Karpas-422 (cell line): Measurements from ENCODE around the gene MYOZ3. TPM values are rescaled to one million over a fixed set of nuclear protein-coding genes. Genes with fewer than 3 reads are reported as not detected.

Experiments used
- DNase-seq: peaks from one replicate; pipeline ENCODE4 v3.0.0-alpha.2; 2015
- H2AFZ ChIP-seq: fragments of 200-600 bp; sonication (generic); 2 replicates; pipeline ENCODE4 v1.6.1; 2014; ENCODE audit warnings: antibody characterized with exemption, low read length, mixed read lengths
- H3K27ac ChIP-seq: fragments of 200-600 bp; sonication (generic); 2 replicates; pipeline ENCODE4 v1.5.1; 2014; ENCODE audit warnings: mild to moderate bottlenecking, low read length, moderate library complexity
- H3K27me3 ChIP-seq: fragments of 200-600 bp; sonication (generic); 2 replicates; pipeline ENCODE4 v1.6.1; 2014; ENCODE audit warnings: low read length, mixed read lengths
- H3K36me3 ChIP-seq: fragments of 200-600 bp; sonication (generic); 2 replicates; pipeline ENCODE4 v1.6.1; 2014; ENCODE audit warnings: low read length, mixed read lengths; ENCODE audit not compliant: insufficient read depth
- H3K4me1 ChIP-seq: fragments of 200-600 bp; sonication (generic); 2 replicates; pipeline ENCODE4 v1.6.1; 2014; ENCODE audit warnings: mild to moderate bottlenecking, low read length, mixed read lengths
- H3K4me2 ChIP-seq: fragments of 200-600 bp; sonication (generic); 2 replicates; pipeline ENCODE4 v1.6.1; 2014; ENCODE audit warnings: low read length, low read depth, mild to moderate bottlenecking; ENCODE audit not compliant: poor library complexity, severe bottlenecking
- H3K4me3 ChIP-seq: fragments of 200-600 bp; sonication (generic); 2 replicates; pipeline ENCODE4 v1.5.1; 2014; ENCODE audit warnings: mild to moderate bottlenecking, antibody characterized with exemption, low read length, mixed read lengths
- H3K79me2 ChIP-seq: fragments of 200-600 bp; sonication (generic); 2 replicates; pipeline ENCODE4 v1.6.1; 2014; ENCODE audit warnings: mild to moderate bottlenecking, low read length, mixed read lengths
- H3K9ac ChIP-seq: fragments of 200-600 bp; sonication (generic); 2 replicates; pipeline ENCODE4 v1.6.0; 2014; ENCODE audit warnings: low read length
- H3K9me2 ChIP-seq: fragments of 200-600 bp; sonication (generic), shearing (Covaris generic); replicated peaks from 2 replicates; pipeline ENCODE4 v1.6.0; 2014; ENCODE audit warnings: mild to moderate bottlenecking, low read length, moderate library complexity; ENCODE audit not compliant: insufficient read depth
- H3K9me3 ChIP-seq: fragments of 300-700, 200-600 bp; sonication (generic); 2 replicates; pipeline ENCODE4 v1.6.1; 2014; ENCODE audit warnings: low read length, mixed read lengths
- H4K20me1 ChIP-seq: fragments of 200-600 bp; sonication (generic); 2 replicates; pipeline ENCODE4 v1.6.1; 2014; ENCODE audit warnings: mild to moderate bottlenecking, antibody characterized with exemption, low read length, low read depth; ENCODE audit not compliant: insufficient read depth
- total RNA-seq: library from RNA; depleted of rRNA; stranded (reverse); fragments of >200 nt; shearing (Covaris generic); gene quantifications from 2 replicates; pipeline ENCODE4 v1.2.3, GENCODE V29; 2014; ENCODE audit warnings: low replicate concordance

The MYOZ3 gene
- total RNA-seq, 1 experiment from 2014 or later, result not detected

- H3K9ac ChIP-seq, result no peak overlapping the region
- H3K4me2 ChIP-seq, result peak overlapping the region; percentile 45
These were observed 36.5 kb upstream of the MYOZ3 start for GRCh38 chr5:150624334-150625163.

GRCh38 chr5:150625164-150625535 lies 35.9 kb upstream of the MYOZ3 start:
- Histone ChIP-seq H3K36me3 (no peaks in the 10 kb centered on the region), H3K9me3 (no peaks in the 10 kb centered on the region), H3K4me3 (peak overlapping the region; percentile 44; the same call in 1 of the 2 replicates), H3K79me2 (no peaks in the 10 kb centered on the region), H4K20me1 (no peaks in the 10 kb centered on the region), H2AFZ (no peak overlapping the region), H3K9ac (no peak overlapping the region), H3K9me2 (no peaks in the 10 kb centered on the region), H3K4me1 (peaks cover 31% of the 10 kb centered on the region), H3K4me2 (peak overlapping the region; percentile 40), H3K27me3 (no peaks in the 10 kb centered on the region), H3K27ac (no peak overlapping the region)
- DNase-seq, result no peak

More at GRCh38 chr5:150624334-150625163, 36.5 kb upstream of the MYOZ3 start:
- Histone ChIP-seq H3K27ac (no peak overlapping the region), H3K79me2 (no peaks in the 10 kb centered on the region), H2AFZ (no peak overlapping the region), H3K27me3 (no peaks in the 10 kb centered on the region), H3K9me2 (no peaks in the 10 kb centered on the region), H3K36me3 (no peaks in the 10 kb centered on the region), H3K4me1 (peaks cover 31% of the 10 kb centered on the region), H3K4me3 (peak overlapping the region; percentile 44; the same call in 1 of the 2 replicates), H4K20me1 (no peaks in the 10 kb centered on the region), H3K9me3 (no peaks in the 10 kb centered on the region)
- DNase-seq, result peak; percentile 56

DNA sequence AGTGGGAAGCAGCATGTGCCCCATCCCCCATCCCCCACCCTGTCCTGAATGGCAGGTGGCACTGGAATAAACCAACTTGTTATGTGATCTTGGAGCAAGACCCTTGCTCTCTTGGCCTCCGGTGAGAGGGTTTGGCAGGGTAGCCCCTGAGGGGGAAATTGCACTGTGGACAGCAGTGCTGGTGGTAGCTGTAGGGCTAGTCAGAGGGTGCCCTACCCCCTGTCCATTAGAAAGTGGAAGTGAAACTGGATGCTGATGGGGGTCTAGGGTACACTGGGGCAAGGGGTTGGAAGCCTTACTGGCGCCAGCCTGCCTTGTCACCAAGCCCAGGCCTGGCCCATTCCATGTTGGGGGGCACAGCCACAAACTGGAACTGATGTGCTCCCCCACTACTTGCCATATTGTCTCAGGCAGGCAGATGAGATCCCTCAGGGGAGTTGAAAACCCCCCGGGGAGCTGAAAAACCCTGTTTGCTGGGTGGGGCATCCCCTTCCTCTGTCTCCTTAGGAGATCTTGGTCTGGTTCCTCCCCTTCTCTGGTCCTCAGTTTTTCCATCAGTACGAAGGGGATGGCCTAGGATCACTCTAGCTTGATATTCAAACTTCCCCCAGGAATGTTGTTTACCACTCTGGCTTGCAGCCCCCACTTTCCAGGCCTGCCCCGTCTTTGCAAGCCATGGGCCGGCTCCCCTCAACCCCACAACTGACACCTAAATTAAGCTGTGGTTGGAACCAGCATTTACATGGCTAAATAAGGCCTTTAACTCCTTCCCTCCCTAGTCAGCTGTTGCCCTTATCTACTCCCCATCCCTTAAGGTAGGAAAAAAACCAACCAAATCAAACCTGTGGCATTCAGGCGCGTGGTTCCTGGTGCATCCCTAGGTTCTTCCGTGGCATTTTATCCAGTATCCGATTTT lies 35.0 kb upstream of the MYOZ3 start:
- Histone ChIP-seq H2AFZ (no peak overlapping the region), H3K79me2 (no peaks in the 10 kb centered on the region), H3K9me3 (no peaks in the 10 kb centered on the region), H3K4me1 (peaks cover 31% of the 10 kb centered on the region), H3K36me3 (no peaks in the 10 kb centered on the region), H3K4me2 (peak overlapping the region; percentile 40), H3K27me3 (no peaks in the 10 kb centered on the region), H3K4me3 (peak overlapping the region; percentile 28; the same call in 1 of the 2 replicates), H4K20me1 (no peaks in the 10 kb centered on the region), H3K9ac (peak overlapping the region; percentile 28; the same call in 1 of the 2 replicates), H3K27ac (no peak overlapping the region), H3K9me2 (no peaks in the 10 kb centered on the region)
- DNase-seq, result peak; percentile 58

DNA sequence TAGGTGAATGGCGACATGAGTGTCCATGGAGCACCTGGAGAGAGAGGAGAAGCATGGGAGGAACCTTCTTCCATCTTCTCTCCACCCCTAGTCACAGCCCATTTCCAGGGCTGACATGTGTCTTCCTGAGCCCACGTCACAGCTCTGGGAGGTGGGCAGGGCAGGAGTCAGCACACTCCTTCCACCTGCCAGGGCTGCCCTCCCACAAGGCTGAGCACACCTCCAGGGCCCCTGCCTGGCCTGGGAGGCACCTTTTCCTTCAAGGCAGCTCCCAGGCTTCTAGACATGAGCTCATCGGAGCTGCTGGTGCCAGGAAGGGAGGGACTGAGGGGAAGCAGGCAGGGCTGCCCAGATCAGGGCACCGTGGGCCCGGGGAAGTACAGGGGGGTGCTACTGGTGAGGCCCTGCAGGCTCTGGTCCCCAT lies 34.2 kb upstream of the MYOZ3 start:
- H3K79me2 ChIP-seq, result no peaks in the 10 kb centered on the region
- no peaks in the 10 kb centered on the region for H3K9me3 ChIP-seq
- H3K36me3 ChIP-seq, result no peaks in the 10 kb centered on the region
- H3K27me3 ChIP-seq, result no peaks in the 10 kb centered on the region
- H3K9ac ChIP-seq, result no peak overlapping the region
- H2AFZ ChIP-seq, result no peak overlapping the region
- H3K4me2 ChIP-seq, result no peak overlapping the region
- no peak overlapping the region for H3K4me3 ChIP-seq
- H3K27ac ChIP-seq, result no peak overlapping the region
- H4K20me1 ChIP-seq, result no peaks in the 10 kb centered on the region
- peaks cover 31% of the 10 kb centered on the region for H3K4me1 ChIP-seq
- no peaks in the 10 kb centered on the region for H3K9me2 ChIP-seq
- no peak for DNase-seq

DNA sequence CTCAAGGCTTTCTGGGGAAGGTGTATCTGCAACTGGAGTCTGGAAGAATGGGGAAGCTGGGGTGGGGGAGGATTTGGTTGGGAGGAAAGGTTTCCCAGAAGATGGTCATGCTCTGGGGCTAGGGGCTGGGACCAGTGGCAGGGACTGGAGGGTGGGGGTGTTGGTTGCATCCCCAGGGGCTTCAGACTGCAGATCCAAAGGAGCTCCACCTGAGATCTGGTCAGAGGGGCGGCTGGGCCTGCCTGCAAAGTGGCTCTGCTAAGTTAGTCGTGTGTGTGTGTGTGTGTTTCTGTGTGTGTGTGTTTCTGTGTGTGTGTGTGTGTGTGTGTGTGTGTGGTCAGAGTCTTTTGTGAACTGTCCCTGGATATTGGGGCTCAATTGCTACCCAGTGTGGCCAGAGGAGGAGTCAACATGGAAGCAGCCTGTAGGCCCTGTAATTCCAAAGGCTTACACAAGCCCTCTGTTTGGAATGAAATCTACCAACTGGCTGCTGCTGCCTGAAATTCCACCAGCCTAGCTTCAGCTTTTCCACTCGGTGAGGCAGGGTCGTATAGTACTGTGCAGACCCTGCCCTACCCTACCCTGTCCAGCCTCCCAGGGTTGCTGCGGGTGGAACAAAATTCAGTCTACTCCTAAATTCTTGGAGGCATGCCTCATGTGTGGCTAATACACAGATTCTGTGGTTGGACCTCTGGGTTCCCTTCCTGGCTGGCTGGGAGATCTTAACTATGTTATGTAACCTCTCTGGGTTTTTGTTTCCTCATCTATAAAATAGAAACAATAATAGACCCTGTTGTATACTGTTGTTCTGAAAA lies 33.1 kb upstream of the MYOZ3 start:
- no peak overlapping the region for H3K4me3 ChIP-seq
- no peak overlapping the region for H3K9ac ChIP-seq
- no peaks in the 10 kb centered on the region for H3K79me2 ChIP-seq
- H3K36me3 ChIP-seq, result no peaks in the 10 kb centered on the region
- no peaks in the 10 kb centered on the region for H4K20me1 ChIP-seq
- H3K27me3 ChIP-seq, result no peaks in the 10 kb centered on the region
- no peak for DNase-seq
- no peak overlapping the region for H3K27ac ChIP-seq
- H3K4me2 ChIP-seq, result no peak overlapping the region
- no peaks in the 10 kb centered on the region for H3K9me3 ChIP-seq
- no peaks in the 10 kb centered on the region for H3K9me2 ChIP-seq
- peaks cover 31% of the 10 kb centered on the region for H3K4me1 ChIP-seq
- H2AFZ ChIP-seq, result no peak overlapping the region

DNA sequence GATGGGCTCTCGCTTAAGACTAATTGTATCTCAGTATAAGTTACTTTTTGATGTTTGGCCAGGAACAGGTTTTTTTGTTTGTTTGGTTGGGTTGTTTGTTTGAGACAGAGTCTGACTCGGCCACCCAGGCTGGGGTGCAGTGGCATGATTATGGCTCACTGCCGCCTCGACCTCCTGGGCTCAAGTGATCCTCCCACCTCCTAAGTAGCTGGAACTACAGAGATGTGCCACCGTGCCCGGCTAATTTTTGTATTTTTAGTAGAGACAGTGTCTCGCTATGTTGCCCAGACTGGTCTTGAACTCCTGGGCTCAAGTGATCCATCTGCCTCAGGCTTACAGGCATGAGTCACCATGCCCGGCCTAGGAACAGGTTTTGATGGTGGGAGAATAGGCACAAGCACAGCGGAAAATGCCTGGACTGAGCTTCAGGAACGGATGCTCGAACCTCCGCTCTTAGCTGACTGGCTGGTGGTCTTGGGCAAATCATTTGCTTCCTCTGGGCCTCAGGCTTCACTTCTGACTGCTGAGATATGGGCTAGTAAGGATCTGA lies 32.0 kb upstream of the MYOZ3 start:
- H3K4me3 ChIP-seq, result no peak overlapping the region
- no peak for DNase-seq
- H3K36me3 ChIP-seq, result no peaks in the 10 kb centered on the region
- no peaks in the 10 kb centered on the region for H4K20me1 ChIP-seq
- H3K27ac ChIP-seq, result no peak overlapping the region
- no peaks in the 10 kb centered on the region for H3K9me2 ChIP-seq
- H3K9ac ChIP-seq, result no peak overlapping the region
- H3K9me3 ChIP-seq, result no peaks in the 10 kb centered on the region
- H3K27me3 ChIP-seq, result no peaks in the 10 kb centered on the region
- peaks cover 27% of the 10 kb centered on the region for H3K4me1 ChIP-seq
- H3K4me2 ChIP-seq, result no peak overlapping the region
- no peak overlapping the region for H2AFZ ChIP-seq
- H3K79me2 ChIP-seq, result no peaks in the 10 kb centered on the region

GRCh38 chr5:150630016-150630415 lies 31.0 kb upstream of the MYOZ3 start:
- peaks cover 21% of the 10 kb centered on the region for H3K4me1 ChIP-seq
- H3K4me2 ChIP-seq, result no peak overlapping the region
- no peaks in the 10 kb centered on the region for H3K36me3 ChIP-seq
- H3K9me2 ChIP-seq, result no peaks in the 10 kb centered on the region
- H3K9me3 ChIP-seq, result no peaks in the 10 kb centered on the region
- H3K4me3 ChIP-seq, result no peak overlapping the region
- no peaks in the 10 kb centered on the region for H4K20me1 ChIP-seq
- H2AFZ ChIP-seq, result no peak overlapping the region
- DNase-seq, result no peak
- H3K9ac ChIP-seq, result no peak overlapping the region
- no peaks in the 10 kb centered on the region for H3K27me3 ChIP-seq
- no peaks in the 10 kb centered on the region for H3K79me2 ChIP-seq
- H3K27ac ChIP-seq, result no peak overlapping the region
